Neuronal stem cell (in vitro differentiated cells): ENCODE results near the gene STPG1.

Experiments used
- DNase-seq: peaks from one replicate; pipeline ENCODE4 v3.0.0-alpha.2; 2013; ENCODE audit warnings: low spot score
- H2AFZ ChIP-seq: one replicate; pipeline ENCODE4 v1.6.1; 2013; ENCODE audit warnings: mild to moderate bottlenecking, low read length, inconsistent platforms
- H2AK5ac ChIP-seq: 2 replicates; pipeline ENCODE4 v1.6.1; 2013; ENCODE audit warnings: low read depth, mild to moderate bottlenecking, inconsistent platforms, low read length, moderate library complexity, mixed read lengths
- H2BK120ac ChIP-seq: 2 replicates; pipeline ENCODE4 v1.6.1; 2013; ENCODE audit warnings: low read depth, mild to moderate bottlenecking, inconsistent platforms, low read length, moderate library complexity, mixed read lengths
- H2BK12ac ChIP-seq: one replicate; pipeline ENCODE4 v1.6.1; 2013; ENCODE audit warnings: low read length, inconsistent platforms
- H2BK15ac ChIP-seq: 2 replicates; pipeline ENCODE4 v1.6.1; 2013; ENCODE audit warnings: mild to moderate bottlenecking, low read length, inconsistent platforms, mixed read lengths
- H2BK5ac ChIP-seq: one replicate; pipeline ENCODE4 v1.6.1; 2013; ENCODE audit warnings: inconsistent platforms, mild to moderate bottlenecking, low read length, moderate library complexity
- H3K14ac ChIP-seq: one replicate; pipeline ENCODE4 v1.6.1; 2013; ENCODE audit warnings: low read length, inconsistent platforms
- H3K18ac ChIP-seq: 2 replicates; pipeline ENCODE4 v1.6.1; 2013; ENCODE audit warnings: low read length, inconsistent platforms
- H3K23ac ChIP-seq: 2 replicates; pipeline ENCODE4 v1.6.1; 2013; ENCODE audit warnings: low read depth, mild to moderate bottlenecking, mixed read lengths, low read length, inconsistent platforms; ENCODE audit not compliant: poor library complexity
- H3K27ac ChIP-seq: replicated peaks from 3 replicates; pipeline ENCODE4 v1.5.1; 2013; ENCODE audit warnings: low read length, inconsistent platforms
- H3K27me3 ChIP-seq, 3 experiments: 2 replicates each; pipeline ENCODE4 v1.6.1; 2013; ENCODE audit warnings: low read length in 3 of 3, mild to moderate bottlenecking in 2 of 3, inconsistent platforms in 1 of 3, low read depth in 1 of 3, mixed read lengths in 1 of 3, moderate library complexity in 1 of 3; ENCODE audit not compliant: control insufficient read depth in 3 of 3, insufficient read depth in 3 of 3
- H3K36me3 ChIP-seq, 2 donors: replicated peaks in 1 of 2; 2 replicates each; pipeline ENCODE4 v1.6.1; 2013; ENCODE audit warnings: low read length in 2 of 2; ENCODE audit not compliant: control insufficient read depth in 2 of 2, insufficient read depth in 2 of 2
- H3K4ac ChIP-seq: 2 replicates; pipeline ENCODE4 v1.6.1; 2013; ENCODE audit warnings: inconsistent platforms, mild to moderate bottlenecking, low read length, moderate library complexity
- H3K4me1 ChIP-seq, 2 donors: 1 replicate in 1 of 2; 2 replicates in 1 of 2; pipeline ENCODE4 v1.6.1; 2013; ENCODE audit warnings: low read length in 2 of 2, low read depth in 1 of 2; ENCODE audit not compliant: control insufficient read depth in 2 of 2, insufficient read depth in 1 of 2
- H3K4me2 ChIP-seq: one replicate; pipeline ENCODE4 v1.6.1; 2013; ENCODE audit warnings: mild to moderate bottlenecking, low read length, inconsistent platforms; ENCODE audit not compliant: insufficient read depth, poor library complexity, severe bottlenecking
- H3K4me3 ChIP-seq, 2 donors: 2 replicates each; pipeline ENCODE4 v1.5.1; 2013; ENCODE audit warnings: low read length in 2 of 2, mild to moderate bottlenecking in 2 of 2, inconsistent platforms in 1 of 2, moderate library complexity in 1 of 2
- H3K79me1 ChIP-seq: one replicate; pipeline ENCODE4 v1.6.1; 2013; ENCODE audit warnings: low read depth, mild to moderate bottlenecking, inconsistent platforms, low read length, moderate library complexity
- H3K9ac ChIP-seq: one replicate; pipeline ENCODE4 v1.6.1; 2013; ENCODE audit warnings: mild to moderate bottlenecking, low read depth, low read length, inconsistent platforms; ENCODE audit not compliant: poor library complexity
- H3K9me3 ChIP-seq, 2 donors: replicated peaks in 1 of 2; 2 replicates each; pipeline versions ENCODE3 to v1.6.1; 2013; ENCODE audit warnings: low read length in 2 of 2, mild to moderate bottlenecking in 2 of 2, inconsistent platforms in 1 of 2, low read depth in 1 of 2, mixed read lengths in 1 of 2, moderate library complexity in 1 of 2; ENCODE audit not compliant: control insufficient read depth in 2 of 2, insufficient read depth in 1 of 2
- H4K8ac ChIP-seq: one replicate; pipeline ENCODE4 v1.6.1; 2013; ENCODE audit warnings: low read depth, mild to moderate bottlenecking, inconsistent platforms, low read length, moderate library complexity
- H4K91ac ChIP-seq: one replicate; pipeline ENCODE4 v1.6.1; 2013; ENCODE audit warnings: low read length, low read depth, mild to moderate bottlenecking, inconsistent platforms; ENCODE audit not compliant: poor library complexity
- WGBS, 2 donors: extraction: QIAGEN DNeasy Blood & Tissue Kit; methylation state at CpG; one replicate each; pipeline ENCODE4 v1.1.7; 2013; ENCODE audit warnings: missing lambda C conversion rate in 2 of 2, mixed read lengths in 1 of 2; ENCODE audit not compliant: insufficient read length in 2 of 2, insufficient replicate concordance in 1 of 2; ENCODE audit errors: extremely low coverage in 2 of 2; 5-methylcytosine and 5-hydroxymethylcytosine counted together

Gene STPG1

GRCh38 chr1:24308365-24309015 lies 105.1 kb downstream of the STPG1 start:
- Histone ChIP-seq H4K8ac (no peak overlapping the region), H3K4me3 (no peak overlapping the region), H3K27me3 (no peaks in the 10 kb centered on the region), H3K79me1 (no peaks in the 10 kb centered on the region), H3K36me3 (no peaks in the 10 kb centered on the region), H3K9me3 (no peaks in the 10 kb centered on the region), H3K4me1 (peaks cover 0 to 13% of the 10 kb centered on the region in 2 donors), H3K14ac (no peak overlapping the region), H3K4ac (no peak overlapping the region), H3K9ac (no peak overlapping the region), H2BK5ac (no peak overlapping the region), H3K27ac (no peak overlapping the region), H2BK120ac (no peak overlapping the region), H2BK15ac (no peak overlapping the region), H3K18ac (no peak overlapping the region), H3K4me2 (no peak overlapping the region), H2BK12ac (no peak overlapping the region), H2AK5ac (no peak overlapping the region), H4K91ac (no peak overlapping the region), H2AFZ (no peak overlapping the region), H3K23ac (no peak overlapping the region)
- DNase-seq = no peak
- WGBS, 2 donors = no CpG with 5 or more reads among the region's 7 CpGs
